ENCODE data around the gene POLA1. TPM values are rescaled to one million over a fixed set of nuclear protein-coding genes. Genes with fewer than 3 reads are reported as not detected.

Gene POLA1
- total RNA-seq, 4 donors from 2014 or later = 5.7 to 13.9 (median 9.9) TPM

DNA sequence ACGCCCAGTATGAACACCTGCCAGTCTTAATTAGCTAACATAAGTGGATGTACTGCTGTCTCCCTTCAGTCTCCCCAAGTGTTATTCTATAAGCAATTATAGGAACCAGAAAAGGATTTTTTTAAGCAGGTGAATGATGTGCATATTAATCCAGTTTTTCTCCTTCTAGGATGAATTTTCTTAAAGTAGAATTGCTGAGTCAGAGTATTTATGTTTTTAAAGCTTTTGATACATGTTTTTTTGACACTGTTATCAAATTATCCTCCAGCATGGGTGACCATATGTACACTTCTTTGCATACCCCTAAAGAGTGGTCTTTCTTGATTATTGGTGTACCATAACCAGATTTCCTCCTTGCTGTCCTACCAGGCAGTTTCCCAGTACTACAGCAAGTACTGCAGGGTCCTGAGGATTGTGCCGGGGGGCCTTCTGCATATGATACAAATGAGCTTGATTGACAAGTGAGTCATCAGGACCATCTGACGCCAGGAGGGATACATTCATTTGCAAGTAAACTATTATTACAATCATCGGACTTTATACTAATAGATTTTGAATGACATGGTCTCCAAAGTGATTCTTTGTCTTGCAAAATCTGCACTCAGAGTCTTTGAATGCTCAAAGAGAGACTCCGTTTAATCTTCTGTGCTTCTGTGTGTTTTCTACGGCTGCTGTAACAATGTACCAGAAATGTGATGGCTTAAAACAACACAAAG, 35.9 kb upstream of the POLA1 start:
- ATAC-seq (ENCODE audit: low FRiP score) = no peak
- TF ChIP-seq, protein P1, sequence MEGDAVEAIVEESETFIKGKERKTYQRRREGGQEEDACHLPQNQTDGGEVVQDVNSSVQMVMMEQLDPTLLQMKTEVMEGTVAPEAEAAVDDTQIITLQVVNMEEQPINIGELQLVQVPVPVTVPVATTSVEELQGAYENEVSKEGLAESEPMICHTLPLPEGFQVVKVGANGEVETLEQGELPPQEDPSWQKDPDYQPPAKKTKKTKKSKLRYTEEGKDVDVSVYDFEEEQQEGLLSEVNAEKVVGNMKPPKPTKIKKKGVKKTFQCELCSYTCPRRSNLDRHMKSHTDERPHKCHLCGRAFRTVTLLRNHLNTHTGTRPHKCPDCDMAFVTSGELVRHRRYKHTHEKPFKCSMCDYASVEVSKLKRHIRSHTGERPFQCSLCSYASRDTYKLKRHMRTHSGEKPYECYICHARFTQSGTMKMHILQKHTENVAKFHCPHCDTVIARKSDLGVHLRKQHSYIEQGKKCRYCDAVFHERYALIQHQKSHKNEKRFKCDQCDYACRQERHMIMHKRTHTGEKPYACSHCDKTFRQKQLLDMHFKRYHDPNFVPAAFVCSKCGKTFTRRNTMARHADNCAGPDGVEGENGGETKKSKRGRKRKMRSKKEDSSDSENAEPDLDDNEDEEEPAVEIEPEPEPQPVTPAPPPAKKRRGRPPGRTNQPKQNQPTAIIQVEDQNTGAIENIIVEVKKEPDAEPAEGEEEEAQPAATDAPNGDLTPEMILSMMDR (IDR thresholded peaks at IDR 0.05) = no peak
- DNase-seq (ENCODE audit: low spot score) = no peak

DNA sequence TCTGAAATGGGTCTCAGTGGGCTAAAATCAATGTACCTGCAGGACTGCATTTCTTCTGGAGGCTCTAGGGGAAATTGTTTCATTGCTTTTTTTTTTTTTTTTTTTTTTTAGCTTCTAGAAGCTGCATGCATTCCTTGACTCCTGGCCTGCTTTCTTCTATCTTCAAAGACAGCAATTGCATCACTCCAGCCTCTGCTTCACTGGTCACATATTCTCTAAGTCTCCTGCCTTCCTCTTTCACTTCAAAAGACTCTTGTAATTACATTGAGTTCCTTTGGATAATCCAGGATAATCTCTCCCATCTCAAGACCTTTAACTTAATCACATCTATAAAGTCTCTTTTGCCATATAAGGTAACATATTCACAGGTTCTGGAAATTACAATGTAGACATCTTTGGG, 35.3 kb upstream of the POLA1 start:
- TF ChIP-seq, protein P1 (IDR thresholded peaks at IDR 0.05) = no peak
- DNase-seq (ENCODE audit: low spot score) = no peak
- ATAC-seq (ENCODE audit: low FRiP score) = no peak

DNA sequence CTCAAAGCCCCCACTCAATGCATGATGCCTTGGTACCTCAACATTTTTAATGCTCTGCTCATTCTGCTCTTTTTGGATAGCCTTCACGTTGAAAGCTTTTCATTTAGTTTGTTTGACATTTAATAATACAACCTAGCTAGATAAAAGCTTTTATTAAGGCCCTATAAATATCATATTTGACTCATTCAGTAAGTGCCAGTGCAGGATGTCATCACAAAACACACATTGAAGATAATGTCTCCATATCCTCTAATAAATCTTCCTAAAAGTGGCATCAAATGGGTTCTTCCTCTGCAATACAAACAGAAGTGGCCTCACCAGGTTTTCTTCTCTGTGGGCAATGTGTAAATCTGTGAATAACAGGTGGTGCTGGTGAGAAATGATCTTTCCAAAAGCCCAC, 34.6 kb upstream of the POLA1 start:
- DNase-seq (ENCODE audit: low spot score) (no peak), ATAC-seq (ENCODE audit: low FRiP score) (no peak)
- TF ChIP-seq, protein P1 (IDR thresholded peaks at IDR 0.05) = no peak

DNA sequence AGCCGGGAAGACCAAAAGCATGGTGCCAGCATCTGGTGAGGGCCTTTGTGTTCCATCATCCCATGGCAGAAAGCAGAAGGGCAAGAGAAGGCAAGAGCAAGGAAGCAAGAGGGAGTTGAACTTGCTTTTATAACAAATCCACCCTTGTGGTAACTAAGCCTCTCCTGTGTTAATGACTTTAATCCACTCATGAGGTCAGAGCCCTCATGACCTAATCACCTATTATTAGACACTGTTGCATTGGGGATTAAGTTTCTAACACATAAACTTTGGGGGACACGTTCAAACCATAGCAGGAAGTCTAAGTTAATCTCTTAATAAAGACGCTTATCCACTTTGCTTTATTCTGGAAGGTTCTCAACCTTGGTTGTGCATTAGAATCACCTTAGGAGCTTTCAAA, 34.1 kb upstream of the POLA1 start:
- no peak for ATAC-seq (ENCODE audit: low FRiP score)
- TF ChIP-seq, protein P1 (IDR thresholded peaks at IDR 0.05) = no peak
- DNase-seq (ENCODE audit: low spot score) = no peak

DNA sequence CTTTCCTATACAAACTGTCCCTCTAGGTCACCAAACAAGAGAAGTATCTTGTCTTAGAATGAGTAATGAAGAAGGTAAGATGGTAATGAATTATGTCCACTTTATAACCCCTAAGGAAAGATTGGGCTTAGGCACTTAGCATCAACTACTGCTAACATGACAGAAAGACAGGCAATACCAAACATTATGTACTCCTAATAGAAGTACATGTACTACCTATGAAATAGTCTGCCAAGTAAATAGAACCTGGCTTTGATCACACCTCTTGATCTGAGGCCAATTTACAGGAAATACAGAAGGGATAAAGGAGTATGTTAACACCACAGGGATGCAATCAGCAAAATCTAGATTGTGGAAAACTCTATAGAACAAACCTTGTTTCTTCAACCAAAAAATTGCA, 32.4 kb upstream of the POLA1 start:
- DNase-seq (ENCODE audit: low spot score) = no peak
- TF ChIP-seq, protein P1 (IDR thresholded peaks at IDR 0.05) = no peak
- no peak for ATAC-seq (ENCODE audit: low FRiP score)

DNA sequence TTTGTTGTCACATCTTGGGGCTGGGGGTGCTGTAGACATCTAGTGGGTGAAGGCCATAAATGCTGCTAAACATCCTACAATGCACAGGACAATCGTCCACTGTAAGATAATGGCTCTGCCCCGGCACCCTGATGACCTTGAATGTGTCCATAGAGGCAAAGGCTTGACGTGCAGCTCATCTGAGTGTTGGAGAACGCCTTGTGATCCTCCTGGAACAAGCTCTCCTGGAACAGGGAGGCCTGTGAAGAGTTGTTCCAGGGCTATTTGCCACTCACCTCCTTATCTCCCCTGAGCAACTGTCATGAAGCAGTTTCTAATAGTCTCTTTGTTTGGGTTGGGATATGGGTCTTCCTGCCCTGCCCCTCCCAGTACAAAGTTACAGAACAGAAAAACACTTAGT, 31.4 kb upstream of the POLA1 start:
- TF ChIP-seq, protein P1 (IDR thresholded peaks at IDR 0.05) = no peak
- ATAC-seq (ENCODE audit: low FRiP score) (no peak), DNase-seq (ENCODE audit: low spot score) (no peak)

DNA sequence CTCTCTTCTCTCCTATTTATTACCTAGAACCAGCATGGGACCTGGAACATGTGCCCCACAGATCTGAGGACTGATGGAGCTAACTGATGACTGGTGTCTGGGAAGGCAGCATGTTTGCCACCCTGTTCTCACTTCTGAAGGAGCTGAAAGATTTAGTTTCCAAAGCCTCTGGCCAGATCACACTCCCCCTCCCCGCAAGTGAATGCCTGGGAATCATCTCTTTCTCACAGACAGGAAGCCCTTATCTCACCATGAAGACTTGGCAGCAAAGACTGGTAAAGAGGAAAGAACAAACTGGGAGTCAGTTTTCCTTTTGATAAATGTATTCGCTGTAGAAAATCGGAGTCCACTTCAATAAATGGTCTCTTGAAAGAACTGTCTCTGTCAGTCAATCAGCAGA, 25.6 kb upstream of the POLA1 start:
- TF ChIP-seq, protein P1 (IDR thresholded peaks at IDR 0.05) = no peak
- ATAC-seq (ENCODE audit: low FRiP score) (no peak), DNase-seq (ENCODE audit: low spot score) (no peak)
